Liver (tissue), 9 donors: ENCODE measurements around the gene SEC14L5. TPM values are rescaled to one million over a fixed set of nuclear protein-coding genes. Genes with fewer than 3 reads are reported as not detected.

Source experiments
- DNase-seq: peaks from one replicate; pipeline ENCODE4 v3.0.0-alpha.2; 2017; ENCODE audit warnings: low spot score
- H3K27ac ChIP-seq, 2 donors: one replicate each; pipeline ENCODE4 v1.7.0; 2013; ENCODE audit warnings: inconsistent platforms in 2 of 2, low read length in 2 of 2, control low read depth in 1 of 2, low read depth in 1 of 2, mild to moderate bottlenecking in 1 of 2
- H3K27me3 ChIP-seq, 4 donors: one replicate each; pipeline versions ENCODE4 v1.6.1 to v1.7.0; 2013; ENCODE audit warnings: low read length in 3 of 4, inconsistent platforms in 1 of 4, mild to moderate bottlenecking in 1 of 4, moderate library complexity in 1 of 4; ENCODE audit not compliant: control insufficient read depth in 4 of 4, insufficient read depth in 4 of 4
- H3K36me3 ChIP-seq, 4 donors: one replicate each; pipeline versions ENCODE4 v1.6.1 to v1.7.0; 2013; ENCODE audit warnings: low read length in 3 of 4, mild to moderate bottlenecking in 3 of 4, low read depth in 1 of 4, moderate library complexity in 1 of 4; ENCODE audit not compliant: control insufficient read depth in 4 of 4, insufficient read depth in 3 of 4
- H3K4me1 ChIP-seq, 4 donors: one replicate each; pipeline versions ENCODE4 v1.6.1 to v1.7.0; 2013; ENCODE audit warnings: low read length in 3 of 4, mild to moderate bottlenecking in 3 of 4, moderate library complexity in 1 of 4; ENCODE audit not compliant: control insufficient read depth in 4 of 4, insufficient read depth in 4 of 4
- H3K4me3 ChIP-seq, 3 donors: one replicate each; pipeline versions ENCODE4 v1.6.1 to v1.7.0; 2013; ENCODE audit warnings: low read length in 3 of 3, control low read depth in 1 of 3, low read depth in 1 of 3, mild to moderate bottlenecking in 1 of 3
- H3K9ac ChIP-seq, 2 donors: one replicate each; pipeline ENCODE4 v1.7.0; 2013; ENCODE audit warnings: low read length in 2 of 2, mild to moderate bottlenecking in 2 of 2, moderate library complexity in 2 of 2, control low read depth in 1 of 2, low read depth in 1 of 2
- H3K9me3 ChIP-seq, 4 donors: one replicate each; pipeline versions ENCODE4 v1.6.1 to v1.7.0; 2013; ENCODE audit warnings: low read length in 3 of 4; ENCODE audit not compliant: control insufficient read depth in 4 of 4
- CTCF ChIP-seq: fragments of 150-350 bp; IDR thresholded peaks from 2 replicates; pipeline ENCODE4 v1.5.1; 2017; ENCODE audit warnings: improper control_type of control experiment, low read depth, low read length; ENCODE audit not compliant: missing input control
- EGR1 ChIP-seq, 2 donors: IDR thresholded peaks; 2 replicates each; pipeline ENCODE4 v1.6.1; 2016 to 2018; ENCODE audit warnings: antibody characterized with exemption in 2 of 2, low read depth in 2 of 2
- FOXA1 ChIP-seq: IDR thresholded peaks from 2 replicates; pipeline ENCODE4 v1.6.1; 2016; ENCODE audit warnings: antibody characterized with exemption
- FOXA2 ChIP-seq: IDR thresholded peaks from 2 replicates; pipeline ENCODE4 v1.6.1; 2016; ENCODE audit warnings: antibody characterized with exemption
- GABPA ChIP-seq, 2 donors: IDR thresholded peaks in 1 of 2; conservative IDR thresholded peaks in 1 of 2; 2 replicates each; pipeline ENCODE4 v1.6.1; 2016; ENCODE audit warnings: antibody characterized with exemption in 2 of 2, mild to moderate bottlenecking in 1 of 2, moderate library complexity in 1 of 2
- HNF4A ChIP-seq, 2 donors: conservative IDR thresholded peaks; 2 replicates each; pipeline ENCODE4 v1.6.1; 2016; ENCODE audit warnings: antibody characterized with exemption in 2 of 2, mild to moderate bottlenecking in 2 of 2
- HNF4G ChIP-seq: IDR thresholded peaks from 2 replicates; pipeline ENCODE4 v1.6.1; 2016; ENCODE audit warnings: antibody characterized with exemption
- JUND ChIP-seq, 2 donors: IDR thresholded peaks; 2 replicates each; pipeline ENCODE4 v1.6.1; 2016; ENCODE audit warnings: antibody characterized with exemption in 2 of 2
- NR2F2 ChIP-seq: IDR thresholded peaks from 2 replicates; pipeline ENCODE4 v1.6.1; 2016; ENCODE audit warnings: antibody characterized with exemption
- RAD21 ChIP-seq, 2 donors: IDR thresholded peaks; 2 replicates each; pipeline ENCODE4 v1.6.1; 2016; ENCODE audit warnings: antibody characterized with exemption in 2 of 2, mild to moderate bottlenecking in 2 of 2
- REST ChIP-seq: IDR thresholded peaks from 2 replicates; pipeline ENCODE4 v1.6.1; 2016; ENCODE audit warnings: antibody characterized with exemption, mild to moderate bottlenecking
- RXRA ChIP-seq, 2 donors: IDR thresholded peaks; 2 replicates each; pipeline ENCODE4 v1.6.1; 2017 to 2018; ENCODE audit warnings: antibody characterized with exemption in 2 of 2, mild to moderate bottlenecking in 1 of 2
- SP1 ChIP-seq: IDR thresholded peaks from 2 replicates; pipeline ENCODE4 v1.6.1; 2018; ENCODE audit warnings: antibody characterized with exemption, mild to moderate bottlenecking
- TAF1 ChIP-seq: conservative IDR thresholded peaks from 2 replicates; pipeline ENCODE4 v1.6.1; 2016; ENCODE audit warnings: antibody characterized with exemption, mild to moderate bottlenecking
- YY1 ChIP-seq: IDR thresholded peaks from 2 replicates; pipeline ENCODE4 v1.6.1; 2016; ENCODE audit warnings: antibody characterized with exemption, mild to moderate bottlenecking
- WGBS: extraction: QIAGEN DNeasy Blood & Tissue Kit; methylation state at CpG from one replicate; pipeline ENCODE4 v1.1.7; 2013; 5-methylcytosine and 5-hydroxymethylcytosine counted together
- polyA plus RNA-seq, 2 donors: library from polyadenylated mRNA; stranded (reverse) in 1 of 2; unstranded in 1 of 2; fragments of 200-250 nt in 1 of 2; fragments of >200 nt in 1 of 2; fragmentation: Nextera tagmentation in 1 of 2; extraction: Ambion mirVana in 1 of 2; gene quantifications; one replicate each; pipeline versions ENCODE4 v1.2.1 to v1.2.3, GENCODE V29; 2013 to 2015
- total RNA-seq, 2 donors: library from RNA; depleted of rRNA; stranded (reverse); fragments of >200 nt; gene quantifications; one replicate each; pipeline ENCODE4 v1.2.3, GENCODE V29; 2014
- TF ChIP-seq, protein P1 (sequence below): IDR thresholded peaks from 2 replicates; pipeline ENCODE4 v1.6.1; 2016; ENCODE audit warnings: antibody characterized with exemption
- donor health status: healthy.
- donor health status: healthy.
- donor health status: healthy.
- donor health status: healthy.
- donor health status: healthy.

The SEC14L5 gene
- total and polyA plus RNA-seq, 4 donors: 0.03 to 0.65 (median 0.12) TPM

GRCh38 chr16:5032748-5033167, 74.6 kb downstream of the SEC14L5 start:
- no peaks in the 10 kb centered on the region for H3K9me3 ChIP-seq

DNA sequence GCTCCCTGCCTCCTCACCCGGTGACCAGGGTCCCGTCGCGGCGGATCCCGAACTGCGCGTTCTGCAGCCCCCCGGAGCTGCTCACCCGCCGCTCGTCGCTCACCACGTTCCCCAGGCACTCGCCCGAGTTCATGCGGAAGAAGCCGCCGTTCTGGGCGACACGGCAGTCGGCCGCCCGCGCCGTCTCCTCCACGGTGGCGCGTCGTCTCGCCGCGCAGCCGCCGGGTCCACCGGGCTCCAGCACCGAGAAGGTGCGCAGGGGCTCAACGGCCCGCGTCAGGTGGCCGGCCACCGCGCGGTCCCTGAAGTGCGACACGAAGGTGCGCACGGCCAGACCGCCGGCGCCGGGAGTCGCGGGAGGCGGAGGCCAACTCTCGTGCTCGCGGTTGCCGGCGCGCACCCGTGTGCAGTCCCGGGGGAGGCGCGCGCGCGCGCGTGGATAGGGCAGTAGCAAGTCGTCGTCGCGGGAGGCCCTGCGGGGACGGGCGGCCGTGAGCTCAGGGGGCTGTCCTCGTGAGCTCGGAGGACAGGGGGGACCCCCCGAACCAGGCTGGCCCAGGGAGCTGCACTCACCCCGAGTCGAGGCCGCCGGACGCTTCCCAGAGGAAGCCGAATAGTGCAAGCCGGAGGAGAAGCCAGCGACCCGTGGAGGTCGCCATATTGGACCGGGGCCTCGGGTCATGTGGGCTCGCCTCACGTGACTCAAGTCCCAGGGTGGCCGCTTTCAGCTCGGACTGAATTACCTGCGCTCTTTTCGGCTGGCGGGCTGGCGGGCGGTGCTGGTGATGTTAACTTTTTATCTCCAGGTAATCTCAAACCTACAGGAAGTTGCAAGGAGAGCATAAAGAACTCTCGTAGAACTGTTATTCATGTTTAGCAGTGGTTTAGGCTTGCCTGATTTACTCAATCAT, 75.4 kb downstream of the SEC14L5 start, which contains the start of gene NAGPA:
TSS of gene NAGPA (minus strand) at position 680 of the 911 bp plus-strand sequence. CDS start at position 659, 21 bp downstream.
- Histone ChIP-seq H3K9ac (peak within 1 kb of the TSS; percentile 58 to 69), H3K9me3 (no peaks in the 10 kb centered on the region), H3K4me3 (peak within 1 kb of the TSS; percentile 68 to 87 (median 73)), H3K27ac (peak within 1 kb of the TSS; percentile 43 to 48), H3K36me3 (peaks cover 0 to 3% (median 1%) of the 10 kb centered on the region in 4 donors), H3K27me3 (no peaks in the 10 kb centered on the region), H3K4me1 (peaks cover 3 to 18% (median 16%) of the 10 kb centered on the region in 4 donors)
- under 1% methylated on average over 104 of the region's 104 CpGs for WGBS
- peak; percentile 89 for DNase-seq
- TF ChIP-seq FOXA1: no peak
- no peak for TF ChIP-seq HNF4A (conservative IDR thresholded peaks at IDR 0.05)
- no peak for TF ChIP-seq EGR1 (IDR thresholded peaks at IDR 0.05; ENCODE audit: low read depth in 2 of 2)
- no peak for TF ChIP-seq RAD21 (IDR thresholded peaks at IDR 0.05)
- no peak for TF ChIP-seq HNF4G
- TF ChIP-seq GABPA (IDR thresholded peaks at IDR 0.05 in 1 of 2, conservative IDR thresholded peaks at IDR 0.05 in 1 of 2): peak in 1 of 2 donors; percentile 74
- TF ChIP-seq CTCF: no peak
- TF ChIP-seq NR2F2: no peak
- no peak for TF ChIP-seq FOXA2
- no peak for TF ChIP-seq TAF1
- TF ChIP-seq, protein P1, sequence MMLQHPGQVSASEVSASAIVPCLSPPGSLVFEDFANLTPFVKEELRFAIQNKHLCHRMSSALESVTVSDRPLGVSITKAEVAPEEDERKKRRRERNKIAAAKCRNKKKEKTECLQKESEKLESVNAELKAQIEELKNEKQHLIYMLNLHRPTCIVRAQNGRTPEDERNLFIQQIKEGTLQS: peak; percentile 46
- TF ChIP-seq REST: peak; percentile 44

More at GRCh38 chr16:5032748-5033167, 74.6 kb downstream of the SEC14L5 start:
- Histone ChIP-seq H3K27ac (no peak overlapping the region), H3K4me1 (peaks cover 3 to 18% (median 16%) of the 10 kb centered on the region in 4 donors), H3K9ac (peak overlapping the region in 1 of 2 donors; percentile 58), H3K27me3 (no peaks in the 10 kb centered on the region), H3K4me3 (peak overlapping the region; percentile 68 to 87 (median 73)), H3K36me3 (peaks cover 0 to 3% (median 1%) of the 10 kb centered on the region in 4 donors)
- no peak for DNase-seq
- TF ChIP-seq NR2F2 (no peak), YY1 (no peak), RXRA (IDR thresholded peaks at IDR 0.05) (no peak), FOXA1 (no peak), TAF1 (no peak), EGR1 (IDR thresholded peaks at IDR 0.05; ENCODE audit: low read depth in 2 of 2) (no peak), SP1 (no peak), REST (no peak), JUND (IDR thresholded peaks at IDR 0.05) (no peak)
- TF ChIP-seq, protein P1: no peak
- 17% methylated on average over 12 of the region's 12 CpGs for WGBS
